HG02943 (cell line): ENCODE measurements around the gene CIB2.

ENCODE experiments used
- ATAC-seq: cut with Tn5 transposase; IDR thresholded peaks from one replicate; pipeline ENCODE4 v1.9.1; 2021; ENCODE audit warnings: mild to moderate bottlenecking, low read depth, moderate library complexity; ENCODE audit not compliant: unreplicated experiment

CIB2 gene

DNA sequence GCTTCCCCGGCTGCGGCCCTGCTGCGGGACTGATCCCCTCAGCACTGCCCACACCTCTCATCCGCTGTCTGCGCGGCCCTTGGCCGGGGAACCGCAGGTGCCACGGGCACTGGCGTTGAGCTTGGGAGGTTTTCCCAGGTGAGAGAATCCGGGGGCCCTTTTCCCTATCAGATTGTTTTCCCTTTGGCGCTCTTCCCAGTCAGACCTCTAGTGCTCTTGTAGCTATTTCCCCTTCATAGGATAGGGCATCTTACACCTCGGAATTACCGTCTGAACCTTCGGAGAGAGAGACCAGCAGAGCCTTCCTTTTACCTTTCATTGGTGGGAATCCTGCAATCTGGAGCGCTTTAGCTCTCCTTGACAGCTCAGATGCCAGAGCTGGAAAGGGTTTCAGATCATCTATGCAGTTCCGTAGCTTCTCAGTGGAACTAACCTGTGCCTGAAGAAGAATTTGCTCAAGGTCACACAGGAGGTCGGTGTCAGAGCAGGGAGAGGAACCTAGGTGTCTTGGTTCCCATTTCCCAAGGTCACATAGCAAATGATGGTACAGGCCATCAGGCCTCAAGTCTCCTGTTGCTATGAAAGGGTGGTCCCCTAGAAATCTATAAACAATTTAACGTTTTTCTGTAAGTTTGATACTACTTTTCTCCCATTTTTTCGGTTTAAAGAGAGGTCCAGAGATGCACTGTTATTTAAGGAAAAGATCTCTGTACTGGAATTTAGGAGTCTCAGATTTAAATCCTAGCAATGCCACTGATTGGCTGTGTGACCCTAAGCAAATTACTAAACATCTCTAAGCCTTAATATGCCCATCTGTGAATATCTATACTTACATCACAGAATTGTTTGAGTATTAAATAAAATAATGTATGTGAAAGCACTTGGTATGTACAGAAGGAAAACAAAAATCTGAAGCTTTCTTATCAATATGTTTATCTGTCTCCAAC lies 18.8 kb upstream of the CIB2 start:
- ATAC-seq: peak; percentile 23

DNA sequence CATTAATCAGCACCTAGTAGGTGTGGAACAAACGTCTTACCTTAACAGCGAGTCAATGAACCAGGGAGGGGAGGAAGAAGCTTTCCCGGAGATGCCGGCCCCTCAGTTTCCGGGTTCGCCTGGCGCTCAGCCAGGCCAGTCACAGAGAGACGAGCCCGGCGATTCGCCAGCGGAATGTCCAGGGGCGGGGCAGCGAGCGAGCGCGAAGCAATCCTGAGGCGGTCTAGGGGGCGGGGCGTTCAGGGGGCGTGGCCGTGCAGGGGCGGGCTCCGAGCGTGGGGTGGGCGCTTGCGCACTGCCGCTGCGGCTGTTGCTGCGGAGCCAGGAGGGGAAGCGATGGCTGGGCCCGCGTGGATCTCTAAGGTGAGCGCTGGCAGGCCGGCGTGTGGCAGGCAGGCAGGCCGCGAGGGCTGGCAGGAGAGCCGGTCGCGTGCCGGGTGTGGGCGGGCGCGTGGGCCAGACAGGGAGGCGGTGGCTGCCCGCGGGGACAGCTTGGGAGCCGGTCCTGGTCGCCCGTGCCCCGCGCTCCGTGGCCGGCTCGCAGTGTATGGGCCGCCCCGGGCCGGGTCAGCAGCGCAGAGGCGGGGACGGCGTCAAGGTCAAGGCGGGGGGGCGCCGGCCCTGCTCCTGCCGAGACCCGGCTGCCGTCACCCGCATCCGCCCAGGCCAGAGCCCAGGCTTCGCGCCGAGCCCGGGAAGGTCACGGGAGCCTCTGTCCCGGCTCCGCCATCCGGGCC lies 18.0 kb upstream of the CIB2 start, which contains the start of gene IDH3A:
Gene IDH3A, plus strand, starts transcription at position 295 of the 737 bp plus-strand sequence. Its CDS starts 42 bp downstream, at position 337.
- peak; percentile 77 for ATAC-seq

- no peak for ATAC-seq
These were observed 17.3 kb upstream of the CIB2 start for GRCh38 chr15:78148392-78149067.

GRCh38 chr15:78147566-78147965 lies 16.3 kb upstream of the CIB2 start:
- no peak for ATAC-seq

DNA sequence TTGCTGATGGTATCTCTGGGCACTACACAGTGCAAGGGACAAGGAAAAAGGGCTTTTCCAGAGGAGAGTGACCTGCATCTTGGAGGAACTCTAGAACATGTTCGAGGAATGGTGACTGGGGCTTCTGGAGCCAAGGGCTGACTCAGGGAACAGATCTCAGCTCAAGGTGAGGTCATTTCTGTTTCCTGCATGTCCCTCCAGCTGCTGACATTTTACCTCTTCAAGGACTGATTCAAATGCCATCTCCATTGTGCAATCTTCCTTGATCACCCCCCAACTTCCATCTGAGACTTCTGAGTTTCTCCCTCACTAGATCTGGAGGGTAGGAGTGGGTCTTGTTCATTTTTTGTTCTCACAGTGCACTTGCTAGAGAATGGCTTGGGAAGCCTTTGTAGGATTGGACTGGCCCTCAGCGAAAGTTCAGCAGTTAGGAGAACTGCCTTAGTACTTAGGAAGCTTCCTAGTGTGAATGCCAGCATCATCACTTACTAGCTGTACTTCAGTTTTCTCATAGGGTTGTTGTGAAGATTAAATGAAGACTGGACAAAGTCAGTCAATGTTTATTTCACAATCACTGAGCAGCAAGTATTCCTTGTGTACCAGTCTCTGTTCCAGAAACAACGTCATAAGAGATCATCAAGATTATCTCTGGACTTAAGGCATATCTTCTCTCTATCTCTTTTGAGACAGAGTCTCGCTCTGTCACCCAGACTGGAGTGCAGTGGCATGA lies 15.3 kb upstream of the CIB2 start:
- ATAC-seq: no peak

DNA sequence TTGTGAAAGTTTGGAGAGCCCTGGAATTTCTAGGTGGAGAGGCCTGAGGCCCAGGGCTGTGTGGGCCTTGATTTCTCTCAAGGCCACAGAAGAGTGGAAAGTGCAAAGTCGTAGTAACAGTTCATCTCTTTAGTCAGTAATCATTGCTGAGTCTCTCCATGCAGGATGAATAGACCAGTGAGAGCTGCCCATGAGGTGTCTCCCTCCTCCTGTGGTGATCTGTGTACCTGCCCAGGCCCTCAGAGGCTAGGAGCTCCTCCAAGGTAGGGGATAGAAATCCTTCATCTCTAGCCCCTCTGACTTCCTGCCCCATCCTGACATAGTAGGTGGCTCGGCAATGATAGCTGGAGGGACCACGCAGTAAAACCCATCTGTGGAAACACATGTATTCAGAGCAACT lies 11.1 kb upstream of the CIB2 start:
- ATAC-seq: no peak

DNA sequence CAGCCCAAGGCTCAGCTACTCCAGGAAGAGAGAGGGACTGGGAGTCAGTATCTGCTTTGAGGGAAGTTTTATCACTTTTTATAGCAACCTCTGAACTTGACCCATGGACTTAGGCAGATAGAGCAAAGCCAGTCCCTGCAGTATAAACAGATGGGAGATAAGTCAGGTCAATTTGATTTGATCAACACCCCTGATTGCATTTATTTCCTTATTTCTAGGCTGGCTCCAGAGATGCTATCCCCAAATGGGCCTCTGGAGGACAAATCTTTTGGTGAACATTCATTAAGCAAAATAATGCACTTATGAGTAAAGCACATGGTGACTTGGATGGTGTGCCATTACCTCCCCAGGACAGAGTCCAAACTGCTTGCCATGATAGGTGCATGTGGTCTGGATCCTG lies 9.0 kb upstream of the CIB2 start:
- no peak for ATAC-seq

DNA sequence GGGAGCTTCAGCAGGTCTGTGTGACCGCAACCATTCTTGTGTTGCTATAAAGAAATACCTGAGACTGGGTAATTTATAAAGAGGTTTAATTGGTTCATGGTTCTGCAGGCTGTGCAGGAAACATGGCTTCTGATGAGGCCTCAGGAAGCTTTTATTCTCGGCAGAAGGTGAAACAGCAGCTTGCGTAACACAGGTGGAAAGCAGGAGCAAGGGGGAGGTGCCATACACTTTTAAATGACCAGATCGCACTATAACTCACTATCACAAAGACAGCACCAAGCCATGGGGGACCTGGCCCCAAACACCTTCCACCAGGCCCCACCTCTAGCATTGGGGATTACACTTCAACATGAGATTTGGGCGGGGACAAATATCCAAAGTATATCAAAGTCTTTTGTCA lies 8.3 kb upstream of the CIB2 start:
- no peak for ATAC-seq

- no peak for ATAC-seq
These were observed 2.6 kb upstream of the CIB2 start for GRCh38 chr15:78133801-78134200.

DNA sequence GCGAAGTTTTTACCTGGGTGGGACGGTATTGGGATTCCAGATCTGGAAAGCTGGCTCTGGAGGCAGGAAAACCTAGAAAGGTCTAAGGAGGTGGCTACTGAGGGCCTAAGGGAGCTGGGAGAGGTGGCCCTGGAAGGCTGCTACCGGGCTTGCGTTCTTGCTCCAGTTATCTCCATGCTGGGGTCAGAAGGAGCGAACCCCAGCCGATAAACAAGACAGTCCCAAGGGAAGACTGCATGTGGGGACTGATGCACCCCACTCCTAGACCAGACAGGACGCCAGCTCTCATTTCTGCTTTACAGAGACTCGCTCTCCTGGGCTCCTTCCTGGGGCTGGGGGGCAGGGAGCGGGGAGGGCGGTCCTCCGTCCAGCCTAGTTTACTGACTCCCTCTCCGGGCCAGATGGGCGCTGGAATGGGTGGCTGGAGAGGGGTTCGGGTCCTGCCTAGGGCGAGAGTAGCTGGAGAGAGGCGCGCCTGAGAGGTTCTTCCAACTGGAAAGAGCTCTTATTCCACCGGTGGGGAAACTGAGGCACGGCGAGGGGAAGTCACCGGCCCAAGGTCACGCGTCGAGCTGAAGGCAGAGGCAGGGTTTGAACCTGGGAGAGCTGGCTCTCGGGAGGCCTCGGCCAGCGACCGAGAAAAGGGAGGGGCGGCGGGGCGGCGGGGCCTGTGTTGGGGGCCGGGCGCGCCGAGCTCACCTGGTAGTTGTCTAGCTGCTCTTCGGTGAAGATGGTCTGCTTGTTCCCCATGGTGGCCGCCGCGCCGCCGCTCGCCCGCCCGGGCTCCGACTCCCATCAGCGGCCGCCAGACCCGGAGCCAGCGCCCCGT lies 565 bp downstream of the CIB2 start:
- no peak for ATAC-seq

- ATAC-seq: no peak
These were observed 1.4 kb downstream of the CIB2 start for GRCh38 chr15:78129751-78130287.

- ATAC-seq: no peak
These were observed 2.0 kb downstream of the CIB2 start for GRCh38 chr15:78129077-78129750.

DNA sequence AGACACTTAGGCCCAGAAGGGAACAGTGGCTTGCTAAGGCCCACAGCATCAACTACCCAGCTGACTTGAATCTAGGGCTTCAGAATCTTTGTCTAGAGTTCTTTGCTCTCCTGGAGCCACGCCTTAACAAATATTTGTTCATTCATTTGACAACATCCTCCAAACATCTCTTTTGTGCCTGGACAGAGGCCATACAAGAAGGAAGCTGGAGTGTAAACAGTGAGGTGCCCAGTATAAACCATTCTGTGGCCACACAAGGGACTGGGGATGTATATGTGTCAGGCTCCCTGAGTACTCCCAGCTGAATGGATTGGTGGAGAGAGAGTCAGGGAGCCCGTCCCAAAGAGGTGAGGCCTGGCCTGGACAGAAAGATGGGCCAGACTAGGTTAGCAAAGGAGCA lies 3.4 kb downstream of the CIB2 start:
- no peak for ATAC-seq

GRCh38 chr15:78125267-78125666 lies 6.0 kb downstream of the CIB2 start:
- ATAC-seq: no peak

- ATAC-seq: no peak
These were observed 10.7 kb downstream of the CIB2 start for GRCh38 chr15:78120523-78120922.

GRCh38 chr15:78112551-78112950 lies 18.7 kb downstream of the CIB2 start:
- no peak for ATAC-seq

DNA sequence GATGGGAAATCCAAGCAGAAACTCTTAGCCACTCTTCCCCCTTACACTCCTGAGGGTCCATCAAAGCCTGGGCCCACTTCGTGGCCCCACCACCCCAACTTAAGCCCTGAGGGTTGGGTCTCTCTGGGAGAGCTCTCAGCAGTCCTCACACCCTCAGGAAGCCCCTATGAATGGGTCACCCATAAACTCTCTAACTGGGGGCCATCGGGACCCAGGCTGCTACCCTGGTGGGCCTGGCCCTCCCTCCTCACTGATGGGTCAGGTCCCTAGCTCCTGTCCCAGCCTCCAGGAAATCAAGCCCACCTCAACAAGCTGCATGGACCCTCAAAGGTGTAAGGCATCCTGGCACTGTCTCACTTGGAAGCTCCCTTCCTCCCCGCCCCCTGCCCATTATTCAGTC lies 19.5 kb downstream of the CIB2 start:
- ATAC-seq: no peak

- ATAC-seq: no peak
These were observed 20.2 kb downstream of the CIB2 start for GRCh38 chr15:78110916-78111475.
